ENCODE results near the gene PHF19.
A peak's percentile ranks its signal among the peaks of the same experiment; 100 is the strongest.

PHF19 gene

DNA sequence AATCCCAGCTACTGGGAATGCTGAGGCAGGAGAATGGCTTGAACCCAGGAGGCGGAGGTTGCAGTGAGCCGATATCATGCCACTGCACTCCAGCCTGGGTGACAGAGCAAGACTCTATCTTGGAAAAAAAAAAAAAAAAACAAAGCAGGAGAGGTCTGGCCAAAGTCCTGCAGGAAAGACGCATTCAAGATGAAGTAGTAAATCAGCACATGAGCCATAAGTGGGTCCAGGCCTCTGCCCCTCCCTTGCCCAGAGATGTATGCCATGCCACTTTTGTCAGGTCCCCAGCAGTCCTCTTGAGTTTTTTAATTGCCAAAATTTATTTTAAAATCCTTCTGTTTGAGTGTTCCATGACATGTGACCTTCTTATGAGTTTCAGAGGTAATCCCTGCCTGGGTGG is 8.5 kb upstream of the PHF19 start:
- no peak overlapping the region for H3K4me3 ChIP-seq (ENCODE audit: low read depth, low read length)
- no peak for DNase-seq (ENCODE audit: low read depth)
- no peak for TF ChIP-seq CTCF (IDR thresholded peaks at IDR 0.05; ENCODE audit: low read depth, low read length)
- TF ChIP-seq, protein P1, sequence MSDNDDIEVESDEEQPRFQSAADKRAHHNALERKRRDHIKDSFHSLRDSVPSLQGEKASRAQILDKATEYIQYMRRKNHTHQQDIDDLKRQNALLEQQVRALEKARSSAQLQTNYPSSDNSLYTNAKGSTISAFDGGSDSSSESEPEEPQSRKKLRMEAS (IDR thresholded peaks at IDR 0.05; ENCODE audit: low read depth, low read length): no peak
- TF ChIP-seq MYC (IDR thresholded peaks at IDR 0.05; ENCODE audit: low read depth, low read length): no peak
- no peak for TF ChIP-seq POLR2A (IDR thresholded peaks at IDR 0.05; ENCODE audit: extremely low read depth, insufficient read length)

DNA sequence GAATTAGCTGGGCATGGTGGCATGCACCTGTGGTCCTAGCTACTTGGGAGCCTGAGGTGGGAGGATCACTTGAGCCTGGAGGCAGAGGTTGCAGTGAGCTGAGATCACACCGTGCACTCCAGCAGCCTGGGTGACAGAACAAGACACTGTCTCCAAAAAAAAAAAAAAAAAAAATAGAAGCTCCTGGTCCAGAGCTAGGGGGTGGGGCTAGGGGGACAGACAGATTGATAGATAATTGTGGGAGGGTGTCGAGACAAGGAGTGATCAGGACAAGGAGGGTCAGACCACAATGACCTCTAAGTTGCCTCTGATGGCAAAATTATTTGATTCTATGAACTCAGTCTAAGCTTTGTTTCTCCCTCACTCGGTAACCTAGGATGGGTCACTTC is 6.6 kb upstream of the PHF19 start:
- DNase-seq (ENCODE audit: low read depth): no peak
- no peak overlapping the region for H3K4me3 ChIP-seq (ENCODE audit: low read depth, low read length)

DNA sequence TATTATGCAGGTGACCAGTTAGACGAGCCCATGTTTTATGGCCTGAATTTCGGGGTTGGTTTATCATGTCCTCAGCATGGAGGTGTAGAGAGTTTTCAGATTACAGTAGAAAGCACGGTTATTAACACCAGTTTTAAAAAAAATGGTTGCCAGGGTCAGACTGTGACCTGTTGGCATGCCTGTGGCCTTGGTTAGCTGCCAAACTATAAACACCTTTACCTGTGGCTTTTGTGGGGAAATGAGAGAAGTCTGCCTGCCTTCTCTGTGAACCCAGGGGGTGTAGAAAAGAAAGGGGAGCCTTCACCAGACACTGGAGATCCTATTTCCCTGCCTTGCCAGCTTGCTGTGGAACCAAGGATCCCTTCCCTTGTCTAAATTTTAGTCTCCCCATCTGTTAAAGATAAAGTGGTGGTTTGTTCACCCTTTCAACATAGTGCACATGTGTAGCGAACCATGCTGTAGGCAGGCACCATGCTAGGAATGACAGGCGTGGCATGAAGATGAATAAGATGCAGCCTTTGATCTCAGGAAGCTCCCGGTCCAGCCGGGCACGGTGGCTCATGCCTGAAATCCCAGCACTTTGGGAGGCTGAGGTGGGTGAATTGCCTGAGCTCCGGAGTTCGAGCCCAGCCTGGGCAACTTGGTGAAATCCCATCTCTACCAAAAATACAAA is 6.1 kb upstream of the PHF19 start:
- TF ChIP-seq CTCF (IDR thresholded peaks at IDR 0.05; ENCODE audit: low read depth, low read length): no peak
- TF ChIP-seq, protein P1 (IDR thresholded peaks at IDR 0.05; ENCODE audit: low read depth, low read length): no peak
- no peak for TF ChIP-seq POLR2A (IDR thresholded peaks at IDR 0.05; ENCODE audit: extremely low read depth, insufficient read length)
- TF ChIP-seq MYC (IDR thresholded peaks at IDR 0.05; ENCODE audit: low read depth, low read length): no peak
- no peak for DNase-seq (ENCODE audit: low read depth)
- H3K4me3 ChIP-seq (ENCODE audit: low read depth, low read length): no peak overlapping the region

More for the DNA sequence above, 6.6 kb upstream of the PHF19 start:
- TF ChIP-seq POLR2A (IDR thresholded peaks at IDR 0.05; ENCODE audit: extremely low read depth, insufficient read length) (no peak), MYC (IDR thresholded peaks at IDR 0.05; ENCODE audit: low read depth, low read length) (no peak), CTCF (IDR thresholded peaks at IDR 0.05; ENCODE audit: low read depth, low read length) (no peak)
- TF ChIP-seq, protein P1 (IDR thresholded peaks at IDR 0.05; ENCODE audit: low read depth, low read length): no peak

DNA sequence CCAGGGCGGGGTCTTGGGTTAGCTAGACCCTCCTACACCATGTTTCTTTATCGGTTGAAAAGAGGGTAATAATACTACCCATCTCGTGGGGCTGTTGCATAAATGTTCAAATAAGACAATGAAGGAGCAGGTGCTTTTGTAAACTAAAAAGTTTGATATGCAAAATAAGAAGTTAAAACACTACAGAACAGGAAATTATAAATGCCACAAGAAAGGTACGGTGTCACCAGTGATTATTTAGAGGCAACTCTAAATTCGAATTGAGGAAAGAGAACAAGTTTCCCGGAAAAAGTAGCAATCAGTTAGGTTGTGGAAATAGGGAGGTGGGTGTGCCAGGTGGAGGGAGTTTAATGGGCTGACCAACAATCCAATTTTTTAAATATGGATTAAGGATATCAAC is 2.5 kb upstream of the PHF19 start:
- DNase-seq (ENCODE audit: low read depth): no peak
- TF ChIP-seq POLR2A (IDR thresholded peaks at IDR 0.05; ENCODE audit: extremely low read depth, insufficient read length): no peak
- no peak for TF ChIP-seq CTCF (IDR thresholded peaks at IDR 0.05; ENCODE audit: low read depth, low read length)
- TF ChIP-seq, protein P1 (IDR thresholded peaks at IDR 0.05; ENCODE audit: low read depth, low read length): no peak
- TF ChIP-seq MYC (IDR thresholded peaks at IDR 0.05; ENCODE audit: low read depth, low read length): no peak
- H3K4me3 ChIP-seq (ENCODE audit: low read depth, low read length): no peak overlapping the region

- DNase-seq (ENCODE audit: low read depth): peak; percentile 51
- H3K4me3 ChIP-seq (ENCODE audit: low read depth, low read length): peak overlapping the region; percentile 91
- TF ChIP-seq MYC (IDR thresholded peaks at IDR 0.05; ENCODE audit: low read depth, low read length) (no peak), CTCF (IDR thresholded peaks at IDR 0.05; ENCODE audit: low read depth, low read length) (no peak), POLR2A (IDR thresholded peaks at IDR 0.05; ENCODE audit: extremely low read depth, insufficient read length) (no peak)
- TF ChIP-seq, protein P1 (IDR thresholded peaks at IDR 0.05; ENCODE audit: low read depth, low read length): no peak
These were observed 1.5 kb upstream of the PHF19 start for GRCh38 chr9:120878188-120879130.
